HepG2 (cell line): ENCODE data around the gene CDC42EP4. TPM values are rescaled to one million over a fixed set of nuclear protein-coding genes. Genes with fewer than 3 reads are reported as not detected.
A peak's percentile ranks its signal among the peaks of the same experiment; 100 is the strongest.

Source experiments
- CBX5 ChIP-seq: sonication (generic); formaldehyde crosslinking; IDR thresholded peaks from 2 replicates; pipeline ENCODE4 v1.4.0; 2020; ENCODE audit warnings: missing genetic modification reagents, borderline replicate concordance
- HIVEP1 ChIP-seq: sonication (generic); formaldehyde crosslinking; IDR thresholded peaks from 2 replicates; pipeline ENCODE4 v1.4.0; 2020; ENCODE audit warnings: mild to moderate bottlenecking, missing genetic modification reagents
- MIER2 ChIP-seq: IDR thresholded peaks from 2 replicates; pipeline ENCODE4 v1.6.1; 2016; ENCODE audit warnings: missing biosample characterization, missing genetic modification reagents
- PAF1 ChIP-seq: IDR thresholded peaks from 2 replicates; pipeline ENCODE4 v1.6.1; 2016; ENCODE audit warnings: missing genetic modification reagents, missing compliant biosample characterization
- PHF21A ChIP-seq: sonication (generic); formaldehyde crosslinking; IDR thresholded peaks from 2 replicates; pipeline ENCODE4 v1.5.0; 2020; ENCODE audit warnings: mild to moderate bottlenecking, missing genetic modification reagents
- PHF5A ChIP-seq: IDR thresholded peaks from one replicate; pipeline ENCODE4 v1.6.1; 2018; ENCODE audit warnings: low read depth, missing genetic modification reagents; ENCODE audit not compliant: unreplicated experiment
- PITX1 ChIP-seq: sonication (generic); formaldehyde crosslinking; IDR thresholded peaks from 2 replicates; pipeline ENCODE4 v1.5.1; 2020; ENCODE audit warnings: mild to moderate bottlenecking, missing genetic modification reagents
- RAD51 ChIP-seq: fragments of 450-650 bp; IDR thresholded peaks from 2 replicates; pipeline ENCODE4 v1.6.1; 2016; ENCODE audit warnings: borderline replicate concordance
- REPIN1 ChIP-seq: sonication (generic); formaldehyde crosslinking; IDR thresholded peaks from 2 replicates; pipeline ENCODE4 v1.8.0; 2022; ENCODE audit warnings: missing genetic modification reagents, low read depth, mild to moderate bottlenecking, borderline replicate concordance
- SOX13 ChIP-seq, 3 experiments: fragments of 450-650 bp in 1 of 3; sonication (generic) in 1 of 3; formaldehyde crosslinking in 1 of 3; IDR thresholded peaks in 2 of 3; conservative IDR thresholded peaks in 1 of 3; 2 replicates each; pipeline versions ENCODE4 v1.5.0 to v1.6.1; 2016 to 2020; ENCODE audit warnings: antibody characterized with exemption in 1 of 3, mild to moderate bottlenecking in 1 of 3, missing compliant biosample characterization in 1 of 3, missing genetic modification reagents in 1 of 3, moderate library complexity in 1 of 3
- YEATS4 ChIP-seq: sonication (generic); formaldehyde crosslinking; IDR thresholded peaks from 2 replicates; pipeline ENCODE4 v1.4.0; 2020; ENCODE audit warnings: missing genetic modification reagents, borderline replicate concordance
- ZNF329 ChIP-seq: sonication (generic); formaldehyde crosslinking; IDR thresholded peaks from 2 replicates; pipeline ENCODE4 v1.9.0; 2021; ENCODE audit warnings: low read depth, mild to moderate bottlenecking, missing genetic modification reagents
- ZNF350 ChIP-seq: sonication (generic); formaldehyde crosslinking; IDR thresholded peaks from 2 replicates; pipeline ENCODE4 v1.4.0; 2020; ENCODE audit warnings: mild to moderate bottlenecking, low read depth, missing genetic modification reagents, borderline replicate concordance
- ZNF550 ChIP-seq: sonication (generic); formaldehyde crosslinking; IDR thresholded peaks from 2 replicates; pipeline ENCODE4 v1.4.0; 2020; ENCODE audit warnings: mild to moderate bottlenecking, missing genetic modification reagents, borderline replicate concordance
- ZNF672 ChIP-seq: sonication (generic); formaldehyde crosslinking; IDR thresholded peaks from 2 replicates; pipeline ENCODE4 v1.8.1; 2022; ENCODE audit warnings: missing genetic modification reagents
- polyA plus RNA-seq, 8 experiments: library from polyadenylated mRNA; depleted of rRNA in 3 of 8; stranded (reverse) in 7 of 8; unstranded in 1 of 8; fragments of >200 nt; fragmentation: Illumina TruSeq in 4 of 8; extraction: Trizol in 4 of 8; gene quantifications; 2 replicates each; pipeline versions ENCODE4 v1.2.1 to v1.2.3, GENCODE V29; 2011 to 2016; ENCODE audit warnings: low read depth in 4 of 8, missing spikeins in 1 of 8, mixed read lengths in 1 of 8; ENCODE audit not compliant: insufficient read depth in 1 of 8
- total RNA-seq, 5 experiments: library from RNA; depleted of rRNA; stranded (reverse); fragments of >200 nt; fragmentation: Illumina TruSeq; extraction: Trizol; gene quantifications; 2 replicates each; pipeline ENCODE4 v1.2.3, GENCODE V29; 2016; ENCODE audit warnings: low read depth in 1 of 5
- TF ChIP-seq, protein P1 (sequence below): sonication (generic); formaldehyde crosslinking; IDR thresholded peaks from 2 replicates; pipeline ENCODE4 v1.5.0; 2020; ENCODE audit warnings: mild to moderate bottlenecking, missing genetic modification reagents
- TF ChIP-seq, protein P2 (sequence below): sonication (generic); formaldehyde crosslinking; IDR thresholded peaks from 2 replicates; pipeline ENCODE4 v1.8.0; 2022; ENCODE audit warnings: mild to moderate bottlenecking, missing genetic modification reagents, borderline replicate concordance
- TF ChIP-seq, protein P3 (sequence below): sonication (generic); formaldehyde crosslinking; IDR thresholded peaks from 2 replicates; pipeline ENCODE4 v1.8.1; 2023; ENCODE audit warnings: mild to moderate bottlenecking, inconsistent platforms, moderate library complexity, missing genetic modification reagents, borderline replicate concordance
- TF ChIP-seq, protein P4 (sequence below): IDR thresholded peaks from 2 replicates; pipeline ENCODE4 v1.6.1; 2018; ENCODE audit warnings: missing genetic modification reagents
- TF ChIP-seq, protein P5 (sequence below): sonication (generic); formaldehyde crosslinking; IDR thresholded peaks from 2 replicates; pipeline ENCODE4 v1.5.0; 2020; ENCODE audit warnings: mild to moderate bottlenecking, missing genetic modification reagents, borderline replicate concordance

CDC42EP4 gene
- total and polyA plus RNA-seq, 2 of the 13 experiments (the other 11 are each of a cell fraction or from before 2014, with no cell fraction given) = 19.0 to 54.0 TPM

DNA sequence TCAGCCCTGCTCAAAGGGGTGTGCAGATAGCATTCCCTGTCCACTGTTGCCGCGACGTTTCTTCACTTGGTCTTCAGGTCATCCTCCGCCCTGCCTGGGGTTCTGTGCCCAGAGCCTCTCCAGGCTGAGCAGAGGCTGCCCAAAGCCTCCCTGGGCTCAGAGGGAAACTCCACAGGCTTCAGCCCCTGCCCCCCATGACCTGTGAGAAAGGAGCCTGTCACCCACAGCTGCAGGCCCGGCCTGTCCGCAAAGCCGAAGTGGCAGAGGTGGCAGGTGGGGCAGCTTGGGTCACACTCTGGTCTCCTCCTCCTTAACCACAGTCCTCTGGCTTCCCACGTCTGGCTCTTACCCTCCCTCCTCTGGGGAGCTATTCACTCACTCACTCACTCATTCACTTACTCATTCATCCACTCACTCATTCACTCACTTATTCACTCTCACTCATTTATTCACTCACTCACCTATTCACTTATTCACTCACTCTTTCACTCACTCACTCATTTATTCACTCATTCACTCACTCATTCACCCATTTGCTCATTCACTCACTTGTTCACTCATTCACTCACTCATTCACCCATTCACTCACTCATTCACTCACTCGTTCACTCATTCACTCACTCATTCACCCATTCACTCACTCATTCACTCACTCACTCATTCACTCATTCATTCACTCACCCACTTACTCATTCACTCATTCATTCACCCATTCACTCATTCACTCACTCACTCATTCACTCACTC is 43.0 kb downstream of the CDC42EP4 start (continued):
- TF ChIP-seq SOX13 (IDR thresholded peaks at IDR 0.05) (no peak), SOX13 (CRISPR knock-in tag; conservative IDR thresholded peaks at IDR 0.05 in 1 of 2, IDR thresholded peaks at IDR 0.05 in 1 of 2) (no peak), PHF5A (no peak), PITX1 (CRISPR knock-in tag) (0 out of 2 replicates have a peak, but pooled peaks have one; percentile 30), PAF1 (no peak), REPIN1 (CRISPR knock-in tag) (no peak), YEATS4 (CRISPR knock-in tag) (no peak), HIVEP1 (CRISPR knock-in tag) (0 out of 2 replicates have a peak, but pooled peaks have one; percentile 42), MIER2 (CRISPR knock-in tag) (no peak), ZNF550 (CRISPR knock-in tag) (no peak), PHF21A (CRISPR knock-in tag) (no peak), ZNF350 (CRISPR knock-in tag) (0 out of 2 replicates have a peak, but pooled peaks have one; percentile 33), ZNF672 (CRISPR knock-in tag) (no peak), ZNF329 (CRISPR knock-in tag) (no peak), RAD51 (no peak), CBX5 (0 out of 2 replicates have a peak, but pooled peaks have one; percentile 11)
- TF ChIP-seq, protein P1, sequence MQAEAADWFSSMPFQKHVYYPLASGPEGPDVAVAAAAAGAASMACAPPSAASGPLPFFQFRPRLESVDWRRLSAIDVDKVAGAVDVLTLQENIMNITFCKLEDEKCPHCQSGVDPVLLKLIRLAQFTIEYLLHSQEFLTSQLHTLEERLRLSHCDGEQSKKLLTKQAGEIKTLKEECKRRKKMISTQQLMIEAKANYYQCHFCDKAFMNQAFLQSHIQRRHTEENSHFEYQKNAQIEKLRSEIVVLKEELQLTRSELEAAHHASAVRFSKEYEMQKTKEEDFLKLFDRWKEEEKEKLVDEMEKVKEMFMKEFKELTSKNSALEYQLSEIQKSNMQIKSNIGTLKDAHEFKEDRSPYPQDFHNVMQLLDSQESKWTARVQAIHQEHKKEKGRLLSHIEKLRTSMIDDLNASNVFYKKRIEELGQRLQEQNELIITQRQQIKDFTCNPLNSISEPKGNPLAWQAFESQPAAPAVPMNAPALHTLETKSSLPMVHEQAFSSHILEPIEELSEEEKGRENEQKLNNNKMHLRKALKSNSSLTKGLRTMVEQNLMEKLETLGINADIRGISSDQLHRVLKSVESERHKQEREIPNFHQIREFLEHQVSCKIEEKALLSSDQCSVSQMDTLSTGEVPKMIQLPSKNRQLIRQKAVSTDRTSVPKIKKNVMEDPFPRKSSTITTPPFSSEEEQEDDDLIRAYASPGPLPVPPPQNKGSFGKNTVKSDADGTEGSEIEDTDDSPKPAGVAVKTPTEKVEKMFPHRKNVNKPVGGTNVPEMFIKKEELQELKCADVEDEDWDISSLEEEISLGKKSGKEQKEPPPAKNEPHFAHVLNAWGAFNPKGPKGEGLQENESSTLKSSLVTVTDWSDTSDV (CRISPR knock-in tag) = peak; percentile 50; the same call in 1 of the 2 replicates
- TF ChIP-seq, protein P2, sequence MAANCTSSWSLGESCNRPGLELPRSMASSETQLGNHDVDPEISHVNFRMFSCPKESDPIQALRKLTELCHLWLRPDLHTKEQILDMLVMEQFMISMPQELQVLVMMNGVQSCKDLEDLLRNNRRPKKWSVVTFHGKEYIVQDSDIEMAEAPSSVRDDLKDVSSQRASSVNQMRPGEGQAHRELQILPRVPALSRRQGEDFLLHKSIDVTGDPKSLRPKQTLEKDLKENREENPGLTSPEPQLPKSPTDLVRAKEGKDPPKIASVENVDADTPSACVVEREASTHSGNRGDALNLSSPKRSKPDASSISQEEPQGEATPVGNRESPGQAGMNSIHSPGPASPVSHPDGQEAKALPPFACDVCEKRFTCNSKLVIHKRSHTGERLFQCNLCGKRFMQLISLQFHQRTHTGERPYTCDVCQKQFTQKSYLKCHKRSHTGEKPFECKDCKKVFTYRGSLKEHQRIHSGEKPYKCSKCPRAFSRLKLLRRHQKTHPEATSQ (CRISPR knock-in tag) = no peak
- TF ChIP-seq, protein P3, sequence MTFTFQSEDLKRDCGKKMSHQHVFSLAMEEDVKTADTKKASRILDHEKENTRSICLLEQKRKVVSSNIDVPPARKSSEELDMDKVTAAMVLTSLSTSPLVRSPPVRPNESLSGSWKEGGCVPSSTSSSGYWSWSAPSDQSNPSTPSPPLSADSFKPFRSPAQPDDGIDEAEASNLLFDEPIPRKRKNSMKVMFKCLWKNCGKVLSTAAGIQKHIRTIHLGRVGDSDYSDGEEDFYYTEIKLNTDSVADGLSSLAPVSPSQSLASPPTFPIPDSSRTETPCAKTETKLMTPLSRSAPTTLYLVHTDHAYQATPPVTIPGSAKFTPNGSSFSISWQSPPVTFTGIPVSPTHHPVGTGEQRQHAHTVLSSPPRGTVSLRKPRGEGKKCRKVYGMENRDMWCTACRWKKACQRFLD (CRISPR knock-in tag) = no peak
- TF ChIP-seq, protein P4, sequence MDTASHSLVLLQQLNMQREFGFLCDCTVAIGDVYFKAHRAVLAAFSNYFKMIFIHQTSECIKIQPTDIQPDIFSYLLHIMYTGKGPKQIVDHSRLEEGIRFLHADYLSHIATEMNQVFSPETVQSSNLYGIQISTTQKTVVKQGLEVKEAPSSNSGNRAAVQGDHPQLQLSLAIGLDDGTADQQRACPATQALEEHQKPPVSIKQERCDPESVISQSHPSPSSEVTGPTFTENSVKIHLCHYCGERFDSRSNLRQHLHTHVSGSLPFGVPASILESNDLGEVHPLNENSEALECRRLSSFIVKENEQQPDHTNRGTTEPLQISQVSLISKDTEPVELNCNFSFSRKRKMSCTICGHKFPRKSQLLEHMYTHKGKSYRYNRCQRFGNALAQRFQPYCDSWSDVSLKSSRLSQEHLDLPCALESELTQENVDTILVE (CRISPR knock-in tag) = no peak
- TF ChIP-seq, protein P5, sequence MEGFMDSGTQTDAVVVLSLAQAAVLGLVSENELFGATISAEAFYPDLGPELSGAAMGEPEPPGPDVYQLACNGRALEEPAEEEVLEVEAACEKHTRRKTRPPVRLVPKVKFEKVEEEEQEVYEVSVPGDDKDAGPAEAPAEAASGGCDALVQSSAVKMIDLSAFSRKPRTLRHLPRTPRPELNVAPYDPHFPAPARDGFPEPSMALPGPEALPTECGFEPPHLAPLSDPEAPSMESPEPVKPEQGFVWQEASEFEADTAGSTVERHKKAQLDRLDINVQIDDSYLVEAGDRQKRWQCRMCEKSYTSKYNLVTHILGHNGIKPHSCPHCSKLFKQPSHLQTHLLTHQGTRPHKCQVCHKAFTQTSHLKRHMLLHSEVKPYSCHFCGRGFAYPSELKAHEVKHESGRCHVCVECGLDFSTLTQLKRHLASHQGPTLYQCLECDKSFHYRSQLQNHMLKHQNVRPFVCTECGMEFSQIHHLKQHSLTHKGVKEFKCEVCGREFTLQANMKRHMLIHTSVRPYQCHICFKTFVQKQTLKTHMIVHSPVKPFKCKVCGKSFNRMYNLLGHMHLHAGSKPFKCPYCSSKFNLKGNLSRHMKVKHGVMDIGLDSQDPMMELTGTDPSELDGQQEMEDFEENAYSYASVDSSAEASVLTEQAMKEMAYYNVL (CRISPR knock-in tag) = peak; percentile 67; the same call in 1 of the 2 replicates
